GM10248 (cell line): ENCODE measurements around the gene TMUB1.

ENCODE experiments used
- CTCF ChIA-PET: fragments of 300-600 bp; sonication (Branson Sonifier 250); formaldehyde crosslinking; extraction: SDS; loops from one replicate; lab custom pipeline; 2021; ENCODE audit warnings: antibody characterized with exemption; lab: Yijun Ruan, JAX
- POLR2A ChIA-PET: fragments of 350-650 bp; sonication (Branson Sonifier 250); formaldehyde crosslinking; extraction: SDS; loops from one replicate; lab custom pipeline; 2020; ENCODE audit warnings: antibody characterized with exemption; lab: Yijun Ruan, JAX
- DNase-seq: peaks from one replicate; pipeline ENCODE4 v3.0.0; 2012; ENCODE audit errors: extremely low spot score
- CTCF ChIP-seq: IDR thresholded peaks from 2 replicates; pipeline ENCODE4 v1.5.1; 2012; ENCODE audit warnings: mild to moderate bottlenecking, low read depth; ENCODE audit errors: extremely low read depth, missing control alignments, control extremely low read depth

The TMUB1 gene

GRCh38 chr7:151085691-151086620 is 2.7 kb upstream of the TMUB1 start, which contains the start of gene AGAP3:
AGAP3 (plus strand) TSS chr7:151086475; CDS start chr7:151086742, 267 bp downstream.
- peak; percentile 89 for DNase-seq
- TF ChIP-seq CTCF = no peak
- POLR2A ChIA-PET = interaction anchor here (0.6 kb wide), 1 partner anchor 24 kb away, joined by 3 read pairs; no protein-coding TSS in a partner anchor
- CTCF ChIA-PET = interaction anchor here (0.6 to 12.8 kb wide), 7 partner anchors 9 to 158 kb away, joined by 3 to 149 read pairs (median 5); no protein-coding TSS in a partner anchor

- CTCF ChIA-PET = interaction anchor here (0.6 to 12.8 kb wide), 7 partner anchors 9 to 159 kb away, joined by 3 to 149 read pairs (median 5); no protein-coding TSS in a partner anchor
- DNase-seq = no peak
- TF ChIP-seq CTCF = no peak
- POLR2A ChIA-PET = no interaction called here
Observed at GRCh38 chr7:151085329-151085690, 2.0 kb upstream of the TMUB1 start.

- no peak for DNase-seq
- POLR2A ChIA-PET = no interaction called here
- CTCF ChIA-PET = interaction anchor here (1.2 to 12.8 kb wide), 2 partner anchors 24 to 65 kb away, joined by 4 to 149 read pairs; no protein-coding TSS in a partner anchor
- TF ChIP-seq CTCF = no peak
Observed at GRCh38 chr7:151083824-151084160, 499 bp upstream of the TMUB1 start.

- ChIA-PET POLR2A (no interaction called here), CTCF (interaction anchor here (1.9 kb wide), 1 partner anchor 28 kb away, joined by 4 read pairs; no protein-coding TSS in a partner anchor)
- TF ChIP-seq CTCF = no peak
- DNase-seq = no peak
Observed at GRCh38 chr7:151082141-151083070, 887 bp downstream of the TMUB1 start.

- TF ChIP-seq CTCF = no peak
- ChIA-PET POLR2A (interaction anchor here (1.0 kb wide), 1 partner anchor 23 kb away, joined by 3 read pairs; the partner anchor contains the start of gene SLC4A2), CTCF (interaction anchor here (1.9 kb wide), 1 partner anchor 29 kb away, joined by 4 read pairs; no protein-coding TSS in a partner anchor)
- DNase-seq = no peak
Observed at GRCh38 chr7:151081170-151082101, 1.9 kb downstream of the TMUB1 start.
